Retina (tissue), 1 donor: ENCODE results near the gene COL20A1.

Source experiments
- DNase-seq: peaks from one replicate; pipeline ENCODE4 v3.0.0-alpha.2; 2016

Gene COL20A1

DNA sequence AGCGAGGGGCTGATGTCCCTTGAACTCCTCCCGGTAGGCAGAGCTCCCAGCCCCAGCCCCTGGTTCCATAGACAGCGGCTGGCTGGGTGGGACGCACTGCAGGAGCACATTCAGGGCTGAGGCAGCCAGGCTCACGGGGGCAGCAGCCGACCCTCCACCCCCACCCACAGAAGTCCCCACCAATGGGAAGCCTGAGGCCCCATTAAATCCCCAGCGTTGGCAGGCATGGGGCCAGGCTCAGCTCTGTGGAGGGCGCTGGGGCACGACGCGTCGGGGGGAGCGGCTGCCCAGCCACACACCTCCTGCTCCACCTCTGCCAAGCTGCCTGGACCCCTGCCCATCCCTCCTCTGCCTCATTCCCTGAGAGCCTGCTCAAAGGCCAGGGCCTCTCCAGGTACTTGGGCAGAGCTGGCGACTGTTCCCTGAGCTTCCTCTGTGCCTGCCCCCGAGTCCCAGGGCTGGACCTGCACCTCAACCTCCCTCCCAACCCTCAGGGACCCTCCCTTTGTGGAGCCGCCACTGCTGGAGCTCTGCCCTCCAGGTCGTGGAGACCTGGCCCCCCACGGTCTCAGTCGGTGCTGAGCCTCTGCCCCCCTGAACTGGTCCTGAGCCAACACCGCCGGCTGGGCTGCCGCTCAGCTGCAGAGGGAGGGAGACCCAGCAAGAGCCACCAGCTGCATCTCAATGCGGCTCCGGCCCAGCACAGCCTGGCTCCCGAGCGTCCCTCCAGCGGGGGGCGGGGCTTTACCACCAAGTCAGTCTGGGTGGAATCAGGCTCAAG is 59.0 kb downstream of the COL20A1 start:
- peak; percentile 79 for DNase-seq

DNA sequence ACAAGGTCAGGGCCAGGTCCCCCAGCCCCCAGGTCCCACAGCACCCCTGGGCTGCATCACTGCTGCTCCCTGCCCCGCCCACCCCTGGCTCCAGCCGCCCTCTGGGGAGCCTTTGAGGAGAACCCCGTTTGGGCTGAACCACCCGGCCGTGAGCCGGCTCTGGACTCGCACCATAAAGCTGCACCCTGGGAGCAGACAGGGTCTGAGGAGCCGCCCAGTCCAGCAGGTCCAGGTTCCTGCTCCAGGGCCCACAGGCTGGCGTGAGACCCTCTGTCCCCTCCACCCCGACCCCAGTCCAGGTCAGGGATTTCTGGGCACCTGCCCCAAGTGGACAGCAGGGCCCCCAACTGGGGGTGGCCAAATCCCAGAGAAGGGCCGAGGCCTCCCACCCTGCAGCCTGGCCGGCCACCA is 59.8 kb downstream of the COL20A1 start:
- DNase-seq: no peak

DNA sequence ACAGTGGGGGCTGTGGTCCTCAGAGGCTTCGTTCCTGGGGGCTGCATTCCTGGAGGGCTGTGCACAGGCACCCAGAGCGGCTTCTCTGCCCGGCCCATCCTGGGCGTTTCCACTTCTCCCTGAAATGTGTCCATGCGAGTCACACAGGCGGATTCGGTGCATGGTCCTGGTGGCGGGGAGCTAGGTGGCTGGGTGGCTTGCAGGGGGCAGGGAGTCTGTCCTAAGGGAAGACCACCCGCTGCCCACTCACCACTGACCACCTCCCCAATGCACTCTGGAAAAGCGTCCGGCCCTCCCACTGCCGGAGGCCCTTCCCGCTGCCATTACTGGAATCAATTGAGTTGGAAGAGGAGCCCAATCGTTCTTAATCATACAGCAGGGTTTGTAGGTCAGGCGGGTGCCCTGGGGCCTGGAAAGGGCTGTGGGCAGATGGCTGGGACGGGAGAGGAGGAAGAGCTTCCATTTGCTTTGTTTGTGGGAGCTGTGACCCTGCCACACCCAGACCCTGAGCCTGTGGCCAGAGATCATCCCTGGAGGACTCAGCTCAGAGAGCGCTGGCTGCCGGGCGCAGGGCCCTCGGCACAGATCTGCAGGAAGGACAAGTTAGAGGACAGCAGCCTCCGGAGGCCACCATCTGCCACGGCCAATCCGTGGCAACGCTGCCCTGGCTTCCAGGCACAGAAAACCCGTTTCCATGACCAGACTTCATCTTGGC is 61.8 kb downstream of the COL20A1 start:
- peak; percentile 78 for DNase-seq

DNA sequence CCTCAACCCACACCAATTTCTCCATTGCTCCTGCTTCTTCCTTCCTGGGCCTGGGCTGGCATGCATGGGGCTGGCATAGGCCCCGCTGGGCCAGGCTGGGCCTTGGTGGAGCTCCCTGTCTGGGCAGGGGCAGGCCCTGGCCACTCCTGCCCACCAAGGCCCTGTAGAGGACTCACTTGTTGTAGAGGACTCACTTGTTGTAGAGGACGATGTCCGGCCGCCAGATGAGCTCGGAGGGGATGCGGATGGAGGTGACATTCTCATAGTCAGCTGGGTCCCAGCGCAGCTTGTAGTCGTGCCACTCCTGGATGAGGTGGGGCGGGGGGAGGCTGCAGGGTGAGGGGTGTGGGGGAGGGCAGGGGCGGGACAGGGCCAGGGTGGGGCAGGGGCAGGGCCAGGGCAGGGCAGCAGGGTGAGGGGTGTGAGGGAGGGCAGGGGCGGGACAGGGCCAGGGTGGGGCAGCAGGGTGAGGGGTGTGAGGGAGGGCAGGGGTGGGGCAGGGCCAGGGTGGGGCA is 62.9 kb downstream of the COL20A1 start:
- no peak for DNase-seq

DNA sequence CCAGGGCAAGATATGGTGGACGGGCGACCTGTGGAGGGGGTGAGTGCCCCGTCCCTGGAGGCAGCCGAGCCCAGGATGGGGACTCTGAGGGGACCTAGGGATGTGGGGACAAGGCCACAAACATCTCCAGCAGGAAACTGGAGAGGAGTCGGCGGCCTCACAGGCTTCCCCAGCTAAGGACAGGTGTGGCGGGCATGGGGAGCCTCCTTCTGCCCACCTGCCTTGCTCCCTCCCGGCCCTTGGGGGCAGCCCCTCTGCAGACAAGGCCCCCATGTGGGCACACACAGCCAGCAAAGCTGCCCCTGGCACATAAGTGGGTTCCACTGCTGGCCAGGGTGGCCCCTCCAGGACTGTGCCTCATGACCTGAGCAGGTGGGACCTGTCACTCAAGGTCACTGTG is 63.5 kb downstream of the COL20A1 start:
- DNase-seq: no peak

DNA sequence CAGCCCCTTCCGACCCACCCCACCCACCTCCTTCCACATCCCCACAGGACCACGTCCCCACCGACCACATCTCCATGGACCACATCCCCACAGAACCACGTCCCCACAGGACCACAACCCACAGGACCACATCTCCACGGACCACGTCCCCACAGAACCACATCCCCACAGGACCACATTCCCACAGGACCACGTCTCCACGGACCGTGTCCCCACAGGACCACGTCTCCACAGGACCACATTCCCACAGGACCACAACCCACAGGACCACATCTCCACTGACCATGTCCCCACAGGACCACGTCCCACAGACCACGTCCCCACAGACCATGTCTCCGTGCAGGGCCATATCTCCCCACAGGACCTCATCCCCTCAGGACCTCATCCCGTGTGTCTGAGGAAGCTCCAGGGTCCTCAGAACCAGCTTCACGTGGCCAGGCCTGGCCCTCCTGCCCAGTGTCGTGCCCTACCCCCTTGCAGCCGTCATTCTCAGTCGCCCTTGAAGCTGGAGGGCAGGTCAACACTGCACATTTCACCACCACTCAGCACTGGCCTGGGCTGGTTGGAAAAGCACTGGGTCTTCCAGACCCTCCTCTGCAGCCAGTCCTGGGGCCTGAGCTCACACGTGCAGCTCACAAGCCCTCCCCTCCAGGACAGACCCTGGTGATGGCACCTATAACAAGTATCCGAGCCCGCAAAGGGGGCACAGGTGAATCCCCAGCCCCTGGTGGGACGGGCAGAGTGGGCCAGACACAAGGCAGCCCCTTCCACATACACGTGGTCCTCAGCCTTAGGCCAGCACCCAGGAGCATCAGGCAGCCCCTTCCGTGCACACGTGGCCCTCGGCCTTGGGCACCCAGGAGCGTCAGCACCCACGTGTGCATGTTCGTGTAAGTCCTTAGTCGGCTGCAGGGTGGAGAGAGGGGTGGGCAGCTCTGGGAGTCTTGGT is 64.2 kb downstream of the COL20A1 start:
- DNase-seq: no peak

DNA sequence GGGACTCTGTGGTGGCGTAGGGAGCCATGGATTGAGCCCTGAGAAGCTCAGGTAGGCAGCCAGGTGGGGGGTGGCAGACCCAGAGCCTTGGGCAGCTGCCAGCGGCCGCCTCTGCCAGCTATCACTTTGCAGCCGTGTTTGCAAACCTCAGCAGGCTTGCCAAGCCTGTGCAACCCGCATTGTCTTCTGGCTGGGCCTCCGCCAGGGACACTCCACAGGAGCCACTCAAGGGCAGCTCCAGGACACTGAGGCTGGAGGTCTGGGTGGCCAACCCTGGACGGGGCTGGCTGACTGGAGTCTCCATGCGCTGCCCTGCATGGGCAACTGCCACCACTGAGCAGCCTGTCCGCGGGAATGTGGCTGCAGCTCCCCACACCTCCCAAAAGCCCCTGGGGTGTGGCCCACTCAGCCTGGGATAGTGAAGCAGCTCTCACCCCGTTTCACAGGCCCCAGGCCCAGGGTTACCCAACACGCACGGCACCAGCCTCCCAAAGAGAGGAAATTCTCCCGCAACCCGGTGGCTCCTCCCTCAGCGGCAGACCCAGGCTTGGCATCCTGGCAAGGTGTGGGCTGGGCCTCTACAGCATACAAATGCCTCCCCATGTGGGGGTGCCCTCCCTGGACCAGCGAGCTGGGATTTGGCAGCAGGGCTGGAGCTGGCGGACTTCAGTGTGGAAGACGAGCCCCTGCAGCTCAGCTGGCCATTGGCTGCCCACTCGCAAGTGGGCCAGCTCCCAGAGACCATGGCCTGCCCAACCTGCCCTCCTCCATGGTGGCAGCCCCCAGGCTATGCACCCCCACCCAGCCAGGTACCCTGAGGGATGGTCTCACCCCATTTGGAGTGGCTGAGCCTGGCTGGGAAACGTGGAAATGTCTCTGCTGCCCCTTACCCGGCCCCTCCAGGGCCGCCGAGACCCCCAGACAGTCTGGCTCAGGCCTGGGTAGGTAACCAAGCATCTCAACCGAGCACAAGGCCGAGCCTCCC is 65.2 kb downstream of the COL20A1 start:
- no peak for DNase-seq

DNA sequence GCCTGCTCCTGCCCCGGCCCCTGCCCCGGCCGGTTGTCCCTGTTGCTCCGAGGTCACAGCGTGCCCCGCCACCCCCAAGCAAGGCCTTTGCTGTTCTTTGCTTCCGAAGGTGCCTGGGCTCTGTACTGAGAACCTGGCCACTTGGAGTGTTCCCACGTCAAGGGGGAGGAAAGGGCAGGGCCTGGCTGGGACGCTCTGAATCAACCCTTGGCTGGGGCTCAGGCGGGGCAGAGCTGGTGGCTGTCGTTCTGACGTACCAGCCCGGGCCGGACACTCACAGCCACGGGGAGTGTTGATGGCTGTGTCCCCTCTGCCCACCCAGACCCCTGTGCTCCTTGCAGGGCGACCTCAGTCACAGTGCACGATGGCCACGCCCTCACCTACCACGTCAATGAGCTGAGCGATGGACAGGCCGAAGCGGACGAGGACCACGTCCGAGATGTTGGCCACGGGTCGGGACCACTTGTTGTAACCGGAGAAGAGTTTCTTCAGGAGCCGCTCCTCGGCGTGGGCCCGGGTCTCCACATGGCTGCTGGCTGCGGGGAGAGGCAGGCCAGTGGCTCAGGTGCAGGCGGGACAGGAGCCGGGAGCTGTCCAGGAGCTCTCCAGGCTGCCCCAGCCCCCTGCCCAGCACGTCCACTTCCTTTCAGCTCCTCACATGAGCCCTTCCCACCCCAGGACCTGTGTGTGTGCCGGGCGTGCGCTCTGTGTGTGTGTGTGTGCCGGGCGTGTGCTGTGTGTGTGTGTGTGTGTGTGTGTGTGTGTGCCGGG is 66.4 kb downstream of the COL20A1 start:
- DNase-seq: no peak

DNA sequence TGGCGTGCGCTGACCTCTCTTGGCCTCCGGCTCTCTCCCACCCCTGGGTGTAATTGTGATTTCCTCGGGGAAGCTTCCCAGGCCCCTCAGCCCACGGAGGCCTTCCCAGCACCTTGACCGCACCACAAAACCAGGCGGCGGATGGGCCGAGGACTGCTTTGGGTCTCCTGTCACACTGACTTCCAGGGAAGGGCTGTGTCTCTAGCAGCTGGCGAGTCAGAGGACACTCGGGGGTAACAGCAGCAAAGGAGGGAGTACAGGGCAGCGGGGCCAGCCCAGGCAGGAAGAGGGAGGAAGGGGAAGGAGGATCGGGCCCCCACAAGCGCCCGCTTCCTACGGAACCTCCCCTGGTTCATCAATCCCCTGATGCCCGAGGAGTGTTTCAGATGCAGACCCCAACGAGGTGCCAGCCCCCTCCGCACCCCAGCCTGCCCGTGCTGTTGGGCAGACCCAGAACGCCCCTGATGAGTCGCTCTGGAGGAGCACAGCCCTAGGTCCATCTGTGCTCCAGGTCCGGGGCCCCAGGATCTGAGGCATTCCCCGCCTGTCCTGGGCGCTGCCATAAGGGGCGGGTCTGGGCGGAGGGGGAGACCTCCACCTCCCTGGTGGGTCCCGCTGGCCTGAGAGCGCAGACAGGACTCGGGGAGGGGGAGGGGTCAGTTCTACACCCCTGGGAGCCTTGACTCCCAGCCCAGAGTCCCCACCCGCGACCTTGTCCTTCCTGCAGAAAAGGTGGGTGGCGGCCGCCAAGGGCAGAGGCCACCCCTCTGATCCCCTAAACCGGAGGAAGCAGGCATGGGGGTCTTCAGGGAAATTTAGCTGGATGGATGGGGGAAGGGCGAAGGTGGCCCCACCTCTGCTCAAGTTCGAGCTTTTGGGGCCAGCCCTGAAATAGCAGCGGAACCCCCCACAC is 67.2 kb downstream of the COL20A1 start:
- peak; percentile 55 for DNase-seq

DNA sequence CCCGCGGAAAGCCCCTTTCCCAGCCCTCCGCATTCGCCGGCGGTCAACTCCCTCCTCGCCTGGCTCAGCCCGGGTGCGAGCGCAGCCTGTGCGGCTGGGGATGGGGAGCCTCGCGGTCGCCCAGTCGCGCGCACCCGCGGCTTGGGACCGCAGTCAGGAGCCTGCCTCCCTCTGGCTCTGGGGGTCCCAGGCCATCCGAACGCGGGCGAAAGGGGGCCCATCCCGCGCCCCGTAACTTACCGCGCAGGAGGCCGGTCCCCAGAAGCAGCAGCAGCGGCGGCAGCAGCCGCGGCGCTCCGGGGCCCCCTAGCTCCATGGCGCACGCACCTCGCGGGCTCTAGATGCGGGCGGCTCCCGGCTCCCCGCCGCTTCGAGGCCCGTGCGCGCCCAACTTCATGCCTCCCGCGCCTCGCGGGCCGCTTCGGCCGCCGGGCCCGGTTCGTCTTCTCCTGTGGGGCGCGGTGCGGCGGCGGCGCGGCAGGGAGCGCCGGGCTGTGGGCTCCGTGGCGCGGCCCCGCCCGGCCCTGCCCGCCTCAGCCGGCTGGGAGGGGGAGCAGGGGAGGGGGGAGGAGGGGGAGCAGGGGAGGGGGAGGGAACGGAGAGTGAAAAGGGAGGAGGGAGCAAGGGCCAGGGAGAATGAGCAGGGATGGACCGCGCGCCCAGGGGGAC is 68.0 kb downstream of the COL20A1 start, which contains the start of gene CHRNA4:
Gene CHRNA4, minus strand, starts transcription at position 500 of the 669 bp plus-strand sequence. Its CDS starts 184 bp downstream, at position 316.
- peak; percentile 73 for DNase-seq

DNA sequence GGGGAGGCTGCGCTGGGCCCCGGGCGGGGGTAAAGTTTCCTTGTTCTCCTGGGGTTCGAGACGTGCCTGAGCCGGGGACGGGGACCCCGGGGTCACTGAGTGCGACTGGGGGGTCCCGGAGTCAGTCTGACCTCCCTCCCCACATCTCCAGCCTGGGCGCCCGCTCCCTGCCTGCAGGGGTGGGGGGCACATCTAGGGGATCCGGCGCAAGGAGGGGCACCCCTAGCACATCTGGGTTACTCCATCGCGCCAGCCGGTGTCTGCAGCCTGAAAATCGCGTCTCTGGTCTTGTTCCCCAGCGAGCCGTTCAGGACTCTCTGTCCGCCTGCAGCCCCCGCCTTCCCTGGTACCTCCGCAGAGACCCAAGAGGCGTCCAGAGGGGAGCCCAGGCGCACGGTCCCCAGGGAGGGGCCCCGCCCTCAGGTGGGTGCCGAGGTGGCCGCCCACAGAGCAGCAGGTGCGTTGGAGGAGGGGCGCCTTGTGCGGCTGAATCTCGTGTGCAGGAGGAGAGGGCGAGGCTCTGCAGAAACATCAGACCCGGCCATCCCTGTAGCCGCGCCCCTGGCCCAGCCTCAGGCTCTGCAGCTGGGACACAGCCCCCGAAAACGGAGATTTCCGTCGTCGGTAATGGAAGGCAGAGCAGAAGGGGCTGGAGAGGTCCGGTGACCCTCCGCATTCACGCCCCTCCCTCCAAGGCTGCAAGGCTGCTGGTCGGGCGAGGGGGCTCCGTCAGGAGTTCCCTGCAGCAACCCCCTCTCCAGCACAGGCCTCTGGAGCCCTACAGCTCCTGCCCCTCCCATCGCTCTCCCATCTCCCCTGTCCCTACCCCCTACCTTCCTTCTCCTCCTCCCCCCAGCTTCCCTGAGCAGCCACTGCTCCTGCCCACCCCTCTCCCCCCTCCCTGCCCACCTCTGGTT is 68.8 kb downstream of the COL20A1 start:
- DNase-seq: peak; percentile 61

DNA sequence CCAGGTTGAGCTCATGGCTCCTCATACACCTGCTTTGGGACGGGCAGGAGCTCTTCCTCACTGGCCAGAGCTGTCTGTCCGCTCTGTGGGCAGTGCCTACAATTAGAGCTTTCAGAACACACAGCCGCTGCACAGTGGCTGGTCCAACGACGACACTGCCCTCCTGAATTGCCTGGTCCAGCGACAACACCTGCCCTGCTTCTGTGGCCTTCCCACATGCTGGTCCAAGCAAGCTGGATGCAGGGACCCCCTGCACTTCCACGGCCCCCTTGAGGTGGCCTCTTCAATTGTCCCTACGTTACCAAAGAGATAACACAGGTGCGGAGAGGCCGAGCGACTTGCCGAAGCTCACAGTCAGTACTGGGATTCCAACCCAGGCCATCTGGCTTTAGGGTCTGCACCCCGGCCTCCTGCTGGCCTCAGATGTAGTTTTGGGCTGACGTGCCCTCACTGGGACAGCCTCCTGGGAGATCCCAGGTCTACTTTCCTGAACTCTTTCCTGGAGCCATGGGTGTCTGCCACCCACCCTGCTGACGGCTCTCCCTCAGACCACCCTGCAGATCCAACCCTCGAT is 69.5 kb downstream of the COL20A1 start:
- DNase-seq: peak; percentile 42

DNA sequence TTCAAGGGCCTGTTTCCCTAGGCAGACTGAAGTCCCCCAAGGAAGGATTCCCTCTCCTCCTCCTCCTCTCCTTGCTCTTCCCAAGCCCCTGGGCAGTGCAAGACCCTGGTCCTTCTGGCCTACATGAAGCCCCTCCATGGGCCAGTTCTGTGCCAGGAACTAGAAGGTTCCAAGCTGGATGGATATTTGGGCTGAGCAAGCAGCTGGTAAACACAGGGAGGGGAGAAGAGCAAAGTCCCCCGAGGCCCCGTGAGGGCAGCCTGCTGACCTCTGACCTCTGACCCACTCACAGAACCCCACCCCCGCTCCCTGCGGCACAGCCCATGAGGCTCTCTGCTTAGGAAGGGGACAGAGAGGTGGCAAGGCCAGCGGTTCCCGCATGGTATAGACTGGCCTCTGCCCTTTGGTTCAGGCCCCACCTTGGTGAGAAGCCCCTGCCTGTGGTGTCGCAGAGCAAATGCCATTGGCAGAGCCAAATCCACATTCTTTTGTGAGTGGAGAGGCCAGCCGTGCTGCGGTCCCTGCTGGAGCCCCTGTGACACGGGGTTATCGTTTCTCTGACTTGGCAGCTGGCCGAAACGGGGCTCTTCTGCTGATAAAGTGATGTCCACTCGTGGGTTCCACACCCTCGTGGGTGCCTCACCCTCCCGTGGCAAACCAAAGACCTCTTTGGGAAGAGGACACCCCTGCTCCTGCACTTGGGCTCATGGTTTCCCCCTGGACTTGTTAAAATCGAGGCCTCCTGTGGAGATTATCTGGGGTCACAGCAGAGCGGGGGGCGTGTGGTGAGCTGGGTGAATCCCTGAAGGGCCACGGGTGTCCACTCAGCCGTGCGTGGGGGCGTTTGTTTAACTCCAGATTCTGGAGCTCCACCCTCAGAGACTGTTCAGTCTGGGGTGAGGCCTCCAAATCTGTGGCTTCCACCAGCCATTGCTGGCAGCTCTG is 70.3 kb downstream of the COL20A1 start:
- DNase-seq: peak; percentile 49

DNA sequence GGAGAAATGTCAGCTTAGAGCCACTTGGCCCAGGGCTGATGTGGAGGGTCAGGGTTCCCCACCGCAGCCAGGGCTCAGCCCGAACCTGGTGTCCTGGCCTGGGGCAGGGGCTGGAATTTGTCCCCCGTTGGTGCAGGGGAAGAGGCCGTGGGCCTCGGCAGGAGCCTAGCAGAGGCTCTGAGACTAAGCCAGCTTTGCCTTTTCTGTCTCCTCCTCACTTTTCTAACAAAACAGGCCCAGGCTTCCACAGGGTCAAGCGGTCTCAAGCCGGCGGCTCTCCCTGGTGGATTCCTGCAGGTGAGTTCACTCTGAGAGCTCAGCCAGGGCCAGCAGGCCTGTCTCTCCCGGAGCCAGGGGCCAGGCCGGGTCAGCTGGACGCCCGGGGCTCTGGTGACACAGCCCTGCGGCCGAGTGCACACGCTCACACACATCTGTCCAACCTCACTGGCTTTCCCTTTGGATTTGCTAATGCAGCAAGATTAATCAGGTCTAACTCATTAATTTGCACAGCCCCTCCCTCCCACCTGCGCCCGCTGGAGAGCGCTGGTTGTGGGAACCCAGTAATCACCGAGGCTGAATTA is 71.1 kb downstream of the COL20A1 start:
- peak; percentile 61 for DNase-seq

DNA sequence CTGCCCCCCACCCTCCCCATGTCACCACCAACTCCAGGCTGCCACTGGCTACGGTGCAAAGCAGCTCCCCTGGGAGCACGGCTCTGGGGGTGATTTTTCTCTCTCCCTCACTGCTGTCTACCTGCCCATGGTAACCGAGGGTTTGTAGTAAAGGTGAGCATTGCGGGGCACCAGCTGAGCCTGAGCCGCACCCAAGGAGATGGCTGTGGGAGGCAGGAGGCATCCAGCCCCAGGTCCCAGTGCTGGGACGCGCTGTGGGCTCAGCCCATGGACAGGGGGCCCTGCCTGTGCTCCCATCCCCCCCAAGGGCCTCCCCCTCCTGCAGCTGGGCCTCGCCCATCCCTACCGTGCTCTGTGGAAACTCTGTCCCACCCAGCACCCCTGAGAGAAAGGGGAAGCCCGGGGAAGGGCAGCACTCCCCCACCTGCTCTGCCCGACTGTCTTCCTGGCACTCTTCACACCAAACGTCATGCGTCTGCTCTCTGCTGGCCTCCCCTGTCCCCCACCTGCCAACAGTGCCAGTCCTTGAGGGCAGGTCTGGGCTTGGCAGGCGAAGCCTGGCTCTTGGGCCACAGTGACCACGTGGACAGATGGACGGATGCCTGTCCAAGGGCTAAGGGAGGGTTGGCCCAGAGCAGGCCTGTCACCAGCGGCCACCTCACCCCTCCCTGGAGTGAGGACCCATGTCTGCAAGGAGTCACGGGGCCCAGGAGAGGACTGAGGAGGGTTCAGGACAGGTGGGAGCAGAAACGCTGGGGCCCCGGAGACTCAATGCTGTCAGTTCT is 72.0 kb downstream of the COL20A1 start:
- DNase-seq: no peak
